Calu3 (cell line): Measurements from ENCODE around the gene SLC25A19. TPM values are rescaled to one million over a fixed set of nuclear protein-coding genes. Genes with fewer than 3 reads are reported as not detected.
A peak's percentile ranks its signal among the peaks of the same experiment; 100 is the strongest.

Experiments
- BruUV-seq: library from RNA; stranded (reverse); fragments of 400-500 nt; replicated peaks from 2 replicates; lab custom pipeline; 2021; lab: Mats Ljungman, UMichigan
- CTCF ChIA-PET: fragments of 300-600 bp; sonication (Branson Sonifier 250); formaldehyde crosslinking; loops from one replicate; lab custom pipeline; 2022; ENCODE audit warnings: antibody characterized with exemption; lab: Charles Lee
- DNase-seq: peaks from one replicate; pipeline ENCODE4 v3.0.0; 2022
- H3K27ac Mint-ChIP-seq: one replicate; pipeline ENCODE4 v1.8.0; 2022; ENCODE audit warnings: mixed read lengths; ENCODE audit not compliant: unreplicated experiment
- H3K27me3 Mint-ChIP-seq: one replicate; pipeline ENCODE4 v1.8.0; 2022; ENCODE audit warnings: mixed read lengths; ENCODE audit not compliant: unreplicated experiment
- H3K36me3 Mint-ChIP-seq: one replicate; pipeline ENCODE4 v1.8.0; 2022; ENCODE audit warnings: mild to moderate bottlenecking, moderate library complexity, mixed read lengths; ENCODE audit not compliant: insufficient read depth, unreplicated experiment
- H3K4me1 Mint-ChIP-seq: one replicate; pipeline ENCODE4 v1.8.0; 2022; ENCODE audit warnings: mild to moderate bottlenecking, low read depth, mixed read lengths; ENCODE audit not compliant: unreplicated experiment
- H3K4me3 Mint-ChIP-seq: one replicate; pipeline ENCODE4 v1.8.0; 2022; ENCODE audit warnings: mild to moderate bottlenecking, low read depth, moderate library complexity, mixed read lengths; ENCODE audit not compliant: unreplicated experiment
- H3K9me3 Mint-ChIP-seq: one replicate; pipeline ENCODE4 v1.8.0; 2022; ENCODE audit warnings: low read depth, mixed read lengths; ENCODE audit not compliant: unreplicated experiment
- intact Hi-C: fragments of 100-400 bp; cut with micrococcal nuclease; formaldehyde crosslinking; loops from one replicate; pipeline ENCODE4 v1.10.0; 2022; ENCODE audit not compliant: unreplicated experiment
- total RNA-seq: library from RNA; stranded (reverse); gene quantifications from 2 replicates; pipeline ENCODE4 v1.2.3, GENCODE V29; 2022
- TF ChIP-seq, protein P1 (sequence below): fragments of 200-600 bp; IDR thresholded peaks from one replicate; pipeline ENCODE4 v1.8.0; 2022; ENCODE audit warnings: antibody characterized with exemption; ENCODE audit not compliant: unreplicated experiment

The SLC25A19 gene
- total RNA-seq, 1 experiment from 2014 or later: 26.7 TPM

DNA sequence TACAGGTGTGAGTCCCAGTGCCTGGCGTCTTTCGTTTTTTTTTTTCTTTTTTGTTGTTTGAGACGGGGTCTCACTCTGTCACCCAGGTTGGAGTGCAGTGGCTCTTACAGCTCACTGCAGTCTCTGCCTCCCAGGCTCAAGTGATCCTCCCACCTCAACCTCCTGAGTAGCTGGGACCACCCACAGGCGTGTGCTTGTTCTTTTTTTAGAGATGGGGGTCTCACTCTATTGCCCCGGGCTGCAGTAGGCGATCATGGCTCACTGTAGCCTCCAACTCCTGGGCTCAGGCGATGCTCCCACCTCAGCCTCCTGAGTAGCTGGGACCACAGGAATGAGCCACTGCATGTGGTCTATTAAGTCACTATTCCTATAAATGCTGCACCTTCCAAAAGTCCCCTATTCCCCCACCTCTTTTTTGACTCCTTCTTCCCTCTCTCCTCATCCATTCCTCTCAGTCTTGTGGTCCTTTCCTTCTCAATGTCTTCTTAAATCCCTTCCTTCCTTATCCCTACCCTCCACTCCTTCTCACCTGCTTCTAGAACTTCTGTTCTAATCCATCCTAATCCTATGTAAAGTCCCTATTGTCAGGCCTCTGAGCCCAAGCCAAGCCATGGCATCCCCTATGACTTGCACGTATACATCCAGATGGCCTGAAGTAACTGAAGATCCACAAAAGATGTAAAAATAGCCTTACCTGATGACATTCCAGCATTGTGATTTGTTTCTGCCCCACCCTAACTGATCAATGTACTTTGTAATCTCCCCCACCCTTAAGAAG, 37.0 kb downstream of the SLC25A19 start:
- Mint-ChIP-seq H3K4me1 (peaks cover 48% of the 10 kb centered on the region), H3K36me3 (peaks cover 12% of the 10 kb centered on the region), H3K4me3 (no peak overlapping the region), H3K27me3 (no peaks in the 10 kb centered on the region), H3K9me3 (no peaks in the 10 kb centered on the region), H3K27ac (no peak overlapping the region)
- CTCF ChIA-PET: interaction anchor here (0.6 kb wide), 1 partner anchor 160 kb away, joined by 6 read pairs; no protein-coding TSS in a partner anchor
- TF ChIP-seq, protein P1, sequence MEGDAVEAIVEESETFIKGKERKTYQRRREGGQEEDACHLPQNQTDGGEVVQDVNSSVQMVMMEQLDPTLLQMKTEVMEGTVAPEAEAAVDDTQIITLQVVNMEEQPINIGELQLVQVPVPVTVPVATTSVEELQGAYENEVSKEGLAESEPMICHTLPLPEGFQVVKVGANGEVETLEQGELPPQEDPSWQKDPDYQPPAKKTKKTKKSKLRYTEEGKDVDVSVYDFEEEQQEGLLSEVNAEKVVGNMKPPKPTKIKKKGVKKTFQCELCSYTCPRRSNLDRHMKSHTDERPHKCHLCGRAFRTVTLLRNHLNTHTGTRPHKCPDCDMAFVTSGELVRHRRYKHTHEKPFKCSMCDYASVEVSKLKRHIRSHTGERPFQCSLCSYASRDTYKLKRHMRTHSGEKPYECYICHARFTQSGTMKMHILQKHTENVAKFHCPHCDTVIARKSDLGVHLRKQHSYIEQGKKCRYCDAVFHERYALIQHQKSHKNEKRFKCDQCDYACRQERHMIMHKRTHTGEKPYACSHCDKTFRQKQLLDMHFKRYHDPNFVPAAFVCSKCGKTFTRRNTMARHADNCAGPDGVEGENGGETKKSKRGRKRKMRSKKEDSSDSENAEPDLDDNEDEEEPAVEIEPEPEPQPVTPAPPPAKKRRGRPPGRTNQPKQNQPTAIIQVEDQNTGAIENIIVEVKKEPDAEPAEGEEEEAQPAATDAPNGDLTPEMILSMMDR: no peak
- no TSS peak for BruUV-seq
- no peak for DNase-seq
- intact Hi-C loops: no loop called here

DNA sequence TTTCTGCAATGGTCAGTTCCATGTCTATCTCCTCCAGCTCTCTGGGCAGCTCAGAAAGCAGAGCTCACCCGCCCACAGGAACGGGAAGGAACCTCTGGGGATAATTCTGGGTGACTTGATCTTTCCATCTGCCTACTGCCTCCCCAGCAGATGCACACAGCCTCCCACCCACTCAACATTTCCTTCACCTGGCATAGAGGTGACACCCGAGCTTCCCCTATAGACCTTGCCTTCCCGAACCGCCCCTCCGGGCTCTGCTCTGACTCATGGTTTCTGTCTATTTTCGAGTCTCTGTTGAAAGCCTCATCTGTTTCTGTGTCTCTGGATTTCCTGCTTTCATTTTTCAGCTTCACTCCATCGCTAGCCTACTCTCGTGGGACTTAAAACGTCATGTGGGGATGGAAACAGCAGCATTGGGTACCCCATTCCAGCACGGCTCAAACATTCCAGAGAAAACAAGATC, 39.2 kb downstream of the SLC25A19 start:
- peaks cover 23% of the 10 kb centered on the region for H3K36me3 Mint-ChIP-seq
- intact Hi-C loops: no loop called here
- H3K4me1 Mint-ChIP-seq: peaks cover 30% of the 10 kb centered on the region
- TF ChIP-seq, protein P1: no peak
- no peaks in the 10 kb centered on the region for H3K9me3 Mint-ChIP-seq
- H3K27ac Mint-ChIP-seq: peak overlapping the region; percentile 73
- no TSS peak for BruUV-seq
- CTCF ChIA-PET: interaction anchor here (0.6 to 1.5 kb wide), 4 partner anchors 8 to 136 kb away, joined by 3 to 9 read pairs (median 6); partner anchors contain the start of genes GGA3 and MRPS7
- no peaks in the 10 kb centered on the region for H3K27me3 Mint-ChIP-seq
- peak overlapping the region; percentile 18 for H3K4me3 Mint-ChIP-seq
- DNase-seq: peak; percentile 37

GRCh38 chr17:75249564-75249963, 39.7 kb downstream of the SLC25A19 start:
- intact Hi-C loops: no loop called here
- Mint-ChIP-seq H3K4me1 (peaks cover 30% of the 10 kb centered on the region), H3K27me3 (no peaks in the 10 kb centered on the region), H3K36me3 (peaks cover 26% of the 10 kb centered on the region), H3K27ac (peak overlapping the region; percentile 73), H3K4me3 (peak overlapping the region; percentile 18), H3K9me3 (no peaks in the 10 kb centered on the region)
- TF ChIP-seq, protein P1: no peak
- BruUV-seq: no TSS peak
- CTCF ChIA-PET: interaction anchor here (0.6 to 1.5 kb wide), 4 partner anchors 10 to 349 kb away, joined by 3 to 9 read pairs (median 6); partner anchors contain the start of genes GGA3 and MRPS7
- no peak for DNase-seq

DNA sequence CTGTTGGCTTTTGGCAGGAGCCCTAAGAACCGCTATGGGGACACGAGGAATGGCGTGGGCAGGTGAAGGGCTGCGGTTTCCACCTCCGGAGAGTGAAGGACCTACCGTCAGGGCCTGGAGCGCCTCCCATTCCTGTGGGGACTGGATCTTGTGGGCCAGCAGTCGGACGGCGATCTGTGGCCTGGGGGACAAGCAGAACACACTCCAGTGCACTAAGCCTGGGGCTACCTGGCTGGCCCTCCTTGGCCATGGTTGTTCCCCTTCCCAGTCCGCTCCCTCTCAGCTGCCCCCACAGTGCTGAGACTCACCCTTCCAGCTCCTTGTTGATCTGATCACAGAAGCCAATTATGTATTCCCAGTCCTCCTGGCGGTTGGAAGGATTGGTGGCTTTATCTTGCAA, 42.8 kb downstream of the SLC25A19 start:
- no peaks in the 10 kb centered on the region for H3K9me3 Mint-ChIP-seq
- peaks cover 38% of the 10 kb centered on the region for H3K36me3 Mint-ChIP-seq
- no peak overlapping the region for H3K4me3 Mint-ChIP-seq
- no peaks in the 10 kb centered on the region for H3K27me3 Mint-ChIP-seq
- TF ChIP-seq, protein P1: no peak
- no TSS peak for BruUV-seq
- H3K4me1 Mint-ChIP-seq: peaks cover 11% of the 10 kb centered on the region
- intact Hi-C loops: no loop called here
- no peak for DNase-seq
- H3K27ac Mint-ChIP-seq: no peak overlapping the region
- CTCF ChIA-PET: interaction anchor here (0.7 to 1.1 kb wide), 2 partner anchors 40 to 285 kb away, joined by 3 read pairs; no protein-coding TSS in a partner anchor
